ENCODE measurements around the gene PDGFRA.

Gene PDGFRA

GRCh38 chr4:54229631-54230483, 764 bp downstream of the PDGFRA start:
- Histone ChIP-seq H3K27ac (ENCODE audit: low read length) (no peak overlapping the region), H3K4me2 (ENCODE audit: low read depth, low read length) (no peak overlapping the region), H3K4me1 (ENCODE audit: low read length) (0 out of 2 replicates have a peak, but pooled peaks cover 3% of the 10 kb centered on the region), H3K79me2 (ENCODE audit: low read length) (no peaks in the 10 kb centered on the region), H3K9ac (ENCODE audit: low read length) (no peak overlapping the region), H3F3A (ENCODE audit: insufficient read depth, low read length) (no peaks in the 10 kb centered on the region), H3K4me3 (ENCODE audit: low read length) (no peak overlapping the region), H2AFZ (ENCODE audit: low read length) (no peak overlapping the region), H3K9me3 (replicated peaks; ENCODE audit: insufficient read depth, low read length) (no peaks in the 10 kb centered on the region), H3K9me2 (replicated peaks; ENCODE audit: insufficient read depth, low read length) (no peaks in the 10 kb centered on the region), H4K20me1 (ENCODE audit: insufficient read depth, low read length) (no peaks in the 10 kb centered on the region), H3K27me3 (replicated peaks; ENCODE audit: insufficient read depth, low read length) (peaks cover 60% of the 10 kb centered on the region), H3K36me3 (replicated peaks; ENCODE audit: insufficient read depth, low read length) (no peaks in the 10 kb centered on the region)
- TF ChIP-seq EZH2phosphoT487 (IDR thresholded peaks at IDR 0.05; ENCODE audit: low read length) = no peak
- TF ChIP-seq CTCF (IDR thresholded peaks at IDR 0.05; ENCODE audit: low read length) = no peak
- no peak for TF ChIP-seq EZH2 (optimal IDR thresholded peaks at IDR 0.05; ENCODE audit: low read depth, low read length)
- DNase-seq = no peak

DNA sequence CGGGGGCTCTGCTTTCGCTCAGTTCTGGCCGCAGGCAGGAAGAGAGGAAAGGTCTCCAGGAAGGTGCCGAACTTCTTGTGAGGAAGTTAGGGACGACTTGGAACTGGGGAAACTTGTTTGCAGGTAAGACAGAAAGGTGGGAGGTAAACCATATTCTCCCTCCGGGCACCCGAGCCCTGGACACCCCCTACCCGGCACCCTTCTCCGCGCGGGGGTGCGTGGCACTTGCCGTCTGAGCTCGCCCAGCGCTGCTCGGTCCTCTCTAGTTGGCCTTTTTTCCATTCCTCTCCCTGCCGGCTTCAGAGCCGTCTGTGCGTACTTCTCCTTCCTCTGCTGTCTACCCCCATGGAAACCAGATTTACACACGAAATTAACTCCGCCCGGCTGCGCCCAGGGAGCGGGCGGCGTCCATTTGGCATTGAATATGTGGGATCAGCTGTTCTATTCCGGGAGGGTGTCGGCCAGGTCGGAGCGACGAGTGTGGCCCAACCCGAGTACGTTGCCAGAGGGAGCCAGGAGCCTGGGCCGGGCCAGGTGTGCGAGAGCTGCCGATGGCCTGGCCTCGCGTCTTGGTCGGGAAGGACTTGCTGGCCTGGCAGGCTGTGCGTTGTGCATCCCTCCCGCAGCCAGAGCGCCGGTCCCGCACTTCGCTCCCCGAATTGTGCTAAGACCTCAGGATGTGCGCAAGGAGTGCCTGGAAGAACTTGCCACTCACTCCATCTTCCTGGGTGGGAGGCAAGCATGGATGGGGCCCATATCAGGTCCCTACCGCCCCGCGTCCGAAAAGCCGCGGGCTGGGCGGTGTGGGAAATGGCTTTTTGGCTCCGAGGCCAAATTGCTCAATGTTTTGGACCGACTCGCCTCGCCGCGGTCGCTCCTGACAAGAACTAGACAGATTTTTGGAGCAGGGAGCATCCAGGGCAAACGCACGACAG, 1.7 kb downstream of the PDGFRA start:
- H3K36me3 ChIP-seq (replicated peaks; ENCODE audit: insufficient read depth, low read length) = no peaks in the 10 kb centered on the region
- H3K9ac ChIP-seq (ENCODE audit: low read length) = no peak overlapping the region
- no peaks in the 10 kb centered on the region for H3F3A ChIP-seq (ENCODE audit: insufficient read depth, low read length)
- 0 out of 2 replicates have a peak, but pooled peaks cover 3% of the 10 kb centered on the region for H3K4me1 ChIP-seq (ENCODE audit: low read length)
- no peaks in the 10 kb centered on the region for H3K9me2 ChIP-seq (replicated peaks; ENCODE audit: insufficient read depth, low read length)
- H3K4me2 ChIP-seq (ENCODE audit: low read depth, low read length) = no peak overlapping the region
- no peak for TF ChIP-seq EZH2phosphoT487 (IDR thresholded peaks at IDR 0.05; ENCODE audit: low read length)
- TF ChIP-seq CTCF (IDR thresholded peaks at IDR 0.05; ENCODE audit: low read length) = no peak
- TF ChIP-seq EZH2 (optimal IDR thresholded peaks at IDR 0.05; ENCODE audit: low read depth, low read length) = no peak
- H2AFZ ChIP-seq (ENCODE audit: low read length) = no peak overlapping the region
- H3K4me3 ChIP-seq (ENCODE audit: low read length) = no peak overlapping the region
- no peak overlapping the region for H3K27ac ChIP-seq (ENCODE audit: low read length)
- DNase-seq = no peak
- H3K27me3 ChIP-seq (replicated peaks; ENCODE audit: insufficient read depth, low read length) = peaks cover 60% of the 10 kb centered on the region
- no peaks in the 10 kb centered on the region for H4K20me1 ChIP-seq (ENCODE audit: insufficient read depth, low read length)
- no peaks in the 10 kb centered on the region for H3K79me2 ChIP-seq (ENCODE audit: low read length)
- H3K9me3 ChIP-seq (replicated peaks; ENCODE audit: insufficient read depth, low read length) = no peaks in the 10 kb centered on the region

DNA sequence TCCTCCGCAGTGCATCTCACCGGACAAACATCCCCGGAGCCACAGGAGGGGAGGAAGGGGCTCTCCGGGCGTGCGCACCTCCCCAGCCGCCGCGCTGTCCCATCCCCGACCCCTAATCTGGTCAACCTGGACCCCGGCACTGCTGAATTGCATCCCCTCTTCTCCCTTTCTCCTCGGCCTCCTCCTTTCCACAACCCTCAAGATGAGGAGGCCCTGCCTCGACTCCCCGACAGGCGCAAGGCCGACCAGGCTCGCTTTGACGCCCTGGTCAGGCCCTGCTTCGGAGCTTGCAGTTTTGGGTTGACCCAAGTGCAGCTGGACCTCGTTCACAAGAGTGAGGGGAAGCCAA, 2.3 kb downstream of the PDGFRA start:
- Histone ChIP-seq H3K9me3 (replicated peaks; ENCODE audit: insufficient read depth, low read length) (no peaks in the 10 kb centered on the region), H3K9ac (ENCODE audit: low read length) (no peak overlapping the region), H3F3A (ENCODE audit: insufficient read depth, low read length) (no peaks in the 10 kb centered on the region), H3K4me2 (ENCODE audit: low read depth, low read length) (peak overlapping the region; percentile 32; the same call in 1 of the 2 replicates), H3K36me3 (replicated peaks; ENCODE audit: insufficient read depth, low read length) (no peaks in the 10 kb centered on the region), H3K4me1 (ENCODE audit: low read length) (0 out of 2 replicates have a peak, but pooled peaks cover 3% of the 10 kb centered on the region), H3K79me2 (ENCODE audit: low read length) (no peaks in the 10 kb centered on the region), H3K27me3 (replicated peaks; ENCODE audit: insufficient read depth, low read length) (peaks cover 54% of the 10 kb centered on the region), H2AFZ (ENCODE audit: low read length) (no peak overlapping the region), H3K9me2 (replicated peaks; ENCODE audit: insufficient read depth, low read length) (no peaks in the 10 kb centered on the region), H3K27ac (ENCODE audit: low read length) (no peak overlapping the region), H4K20me1 (ENCODE audit: insufficient read depth, low read length) (no peaks in the 10 kb centered on the region), H3K4me3 (ENCODE audit: low read length) (no peak overlapping the region)
- TF ChIP-seq EZH2 (optimal IDR thresholded peaks at IDR 0.05; ENCODE audit: low read depth, low read length) (no peak), CTCF (IDR thresholded peaks at IDR 0.05; ENCODE audit: low read length) (no peak), EZH2phosphoT487 (IDR thresholded peaks at IDR 0.05; ENCODE audit: low read length) (no peak)
- no peak for DNase-seq

Data from MM.1S (cell line).